IMR-90 (cell line): ENCODE data around the gene CTNNA2. TPM values are rescaled to one million over a fixed set of nuclear protein-coding genes. Genes with fewer than 3 reads are reported as not detected.

ENCODE experiments used
- ATAC-seq: fragments of 200-7000 bp; cut with Tn5 transposase; 2 replicates; pipeline ENCODE4 v1.9.1; 2020; ENCODE audit warnings: low read depth, mild to moderate bottlenecking, moderate library complexity
- BruUV-seq: library from RNA; stranded (reverse); fragments of 400-500 nt; replicated peaks from 2 replicates; lab custom pipeline; 2021; lab: Mats Ljungman, UMichigan
- CTCF ChIA-PET: fragments of 300-600 bp; formaldehyde crosslinking; extraction: SDS; loops from one replicate; lab custom pipeline; 2021; ENCODE audit warnings: antibody characterized with exemption; lab: Yijun Ruan, JAX
- POLR2A ChIA-PET: fragments of 300-600 bp; sonication (Branson Sonifier 250); formaldehyde crosslinking; loops from one replicate; lab custom pipeline; 2022; ENCODE audit warnings: antibody characterized with exemption; ENCODE audit not compliant: unreplicated experiment; lab: Charles Lee
- DNase-seq: peaks from one replicate; pipeline ENCODE4 v3.0.0; 2013
- H2AFZ ChIP-seq: replicated peaks from 2 replicates; pipeline ENCODE3; 2013; ENCODE audit warnings: low read length, mild to moderate bottlenecking; ENCODE audit not compliant: poor library complexity
- H2AK5ac ChIP-seq: 2 replicates; pipeline ENCODE4 v1.6.1; 2013; ENCODE audit warnings: low read depth, low read length, inconsistent platforms
- H2AK9ac ChIP-seq: replicated peaks from 2 replicates; pipeline ENCODE3; 2013; ENCODE audit warnings: mild to moderate bottlenecking, low read depth, low read length, moderate library complexity; ENCODE audit not compliant: poor library complexity
- H2BK120ac ChIP-seq: 2 replicates; pipeline ENCODE4 v1.6.1; 2013; ENCODE audit warnings: low read depth, low read length, inconsistent platforms
- H2BK15ac ChIP-seq: 3 replicates; pipeline ENCODE4 v1.6.1; 2013; ENCODE audit warnings: low read depth, low read length, inconsistent platforms
- H2BK20ac ChIP-seq: 2 replicates; pipeline ENCODE4 v1.6.1; 2013; ENCODE audit warnings: low read depth, mild to moderate bottlenecking, inconsistent platforms, low read length, moderate library complexity
- H2BK5ac ChIP-seq: 2 replicates; pipeline ENCODE4 v1.6.1; 2013; ENCODE audit warnings: mild to moderate bottlenecking, low read depth, low read length, inconsistent platforms; ENCODE audit not compliant: poor library complexity, severe bottlenecking
- H3K14ac ChIP-seq: replicated peaks from 2 replicates; pipeline ENCODE4 v1.6.1; 2013; ENCODE audit warnings: low read depth, low read length, inconsistent platforms
- H3K18ac ChIP-seq: 2 replicates; pipeline ENCODE4 v1.6.1; 2013; ENCODE audit warnings: low read depth, low read length, control low read depth
- H3K23ac ChIP-seq: 2 replicates; pipeline ENCODE4 v1.6.1; 2013; ENCODE audit warnings: low read depth, low read length, inconsistent platforms
- H3K27ac ChIP-seq: 2 replicates; pipeline ENCODE4 v1.5.1; 2013; ENCODE audit warnings: mild to moderate bottlenecking, control low read depth, low read length; ENCODE audit not compliant: insufficient read depth
- H3K27me3 ChIP-seq: 2 replicates; pipeline ENCODE4 v1.6.1; 2013; ENCODE audit warnings: low read length; ENCODE audit not compliant: control insufficient read depth, insufficient read depth
- H3K36me3 ChIP-seq: 2 replicates; pipeline ENCODE4 v1.6.1; 2013; ENCODE audit warnings: low read length, mixed read lengths; ENCODE audit not compliant: control insufficient read depth, insufficient read depth
- H3K4ac ChIP-seq: 2 replicates; pipeline ENCODE4 v1.6.1; 2013; ENCODE audit warnings: low read depth, low read length, inconsistent platforms
- H3K4me1 ChIP-seq: 2 replicates; pipeline ENCODE4 v1.6.1; 2013; ENCODE audit warnings: low read length, mixed read lengths; ENCODE audit not compliant: control insufficient read depth, insufficient read depth
- H3K4me2 ChIP-seq: 2 replicates; pipeline ENCODE4 v1.6.1; 2013; ENCODE audit warnings: low read depth, mild to moderate bottlenecking, control low read depth, low read length, moderate library complexity
- H3K4me3 ChIP-seq: 2 replicates; pipeline ENCODE4 v1.5.1; 2013; ENCODE audit warnings: low read depth, mild to moderate bottlenecking, control low read depth, low read length, moderate library complexity; ENCODE audit not compliant: insufficient read depth
- H3K56ac ChIP-seq: 2 replicates; pipeline ENCODE4 v1.6.1; 2013; ENCODE audit warnings: low read length, inconsistent platforms; ENCODE audit not compliant: insufficient read depth; ENCODE audit errors: extremely low read depth
- H3K79me1 ChIP-seq, 2 experiments: 2 replicates each; pipeline ENCODE4 v1.6.1; 2013; ENCODE audit warnings: low read length in 2 of 2, inconsistent platforms in 1 of 2, low read depth in 1 of 2
- H3K9ac ChIP-seq: 2 replicates; pipeline ENCODE4 v1.6.1; 2013; ENCODE audit warnings: low read depth, low read length, control low read depth
- H3K9me1 ChIP-seq: 2 replicates; pipeline ENCODE4 v1.6.1; 2013; ENCODE audit warnings: low read length, inconsistent platforms; ENCODE audit not compliant: insufficient read depth
- H3K9me3 ChIP-seq: 2 replicates; pipeline ENCODE4 v1.6.1; 2013; ENCODE audit warnings: low read length; ENCODE audit not compliant: control insufficient read depth, insufficient read depth
- H4K20me1 ChIP-seq: 2 replicates; pipeline ENCODE4 v1.6.1; 2013; ENCODE audit warnings: low read length, inconsistent platforms; ENCODE audit not compliant: insufficient read depth
- H4K5ac ChIP-seq: 2 replicates; pipeline ENCODE4 v1.6.1; 2013; ENCODE audit warnings: mild to moderate bottlenecking, low read depth, low read length, control low read depth
- H4K8ac ChIP-seq, 2 experiments: 2 replicates each; pipeline ENCODE4 v1.6.1; 2013; ENCODE audit warnings: low read depth in 2 of 2, low read length in 2 of 2, control low read depth in 1 of 2, inconsistent platforms in 1 of 2
- H4K91ac ChIP-seq: 2 replicates; pipeline ENCODE4 v1.6.1; 2013; ENCODE audit warnings: low read depth, low read length, inconsistent platforms; ENCODE audit not compliant: insufficient read depth
- FOS ChIP-seq: fragments of 150-350 bp; IDR thresholded peaks from 2 replicates; pipeline ENCODE4 v1.6.1; 2016; ENCODE audit warnings: low read depth, low read length
- NFE2L2 ChIP-seq: fragments of 150-350 bp; IDR thresholded peaks from 2 replicates; pipeline ENCODE4 v1.6.1; 2016; ENCODE audit warnings: low read depth, mild to moderate bottlenecking, low read length
- WGBS, 2 experiments: methylation state at CpG; one replicate each; pipeline versions ENCODE4 v1.1.5 to v1.1.7; 2013; ENCODE audit warnings: missing lambda C conversion rate in 2 of 2; ENCODE audit not compliant: insufficient read length in 1 of 2; ENCODE audit errors: extremely low coverage in 2 of 2; 5-methylcytosine and 5-hydroxymethylcytosine counted together
- dilution Hi-C: fragments of 300-500 bp; cut with HindIII; formaldehyde crosslinking; loops from one replicate; pipeline ENCODE4 v1.14.3; 2018; ENCODE audit warnings: low sequenced_read_pairs; ENCODE audit not compliant: unreplicated experiment
- in situ Hi-C: fragments of 300-500 bp; cut with MboI; formaldehyde crosslinking; loops from 3 replicates; pipeline ENCODE4 v1.14.3; 2019; ENCODE audit warnings: low sequenced_read_pairs, inconsistent platforms, mixed read lengths
- intact Hi-C: fragments of 100-400 bp; cut with micrococcal nuclease; formaldehyde crosslinking; loops from 2 replicates; pipeline ENCODE4 v1.10.0; 2022
- polyA plus RNA-seq, 3 experiments: library from polyadenylated mRNA; depleted of rRNA; stranded (reverse); fragments of >200 nt; gene quantifications; 2 replicates each; pipeline ENCODE4 v1.2.3, GENCODE V29; 2012; ENCODE audit warnings: low replicate concordance in 1 of 3
- total RNA-seq: library from RNA; depleted of rRNA; stranded (reverse); fragments of >200 nt; gene quantifications from 2 replicates; pipeline ENCODE4 v1.2.3, GENCODE V29; 2012

CTNNA2 gene
- total and polyA plus RNA-seq, 2 of the 4 experiments (the other 2 are of a cell fraction): not detected

- ChIA-PET CTCF (interaction anchor here (1.1 to 1.4 kb wide), 2 partner anchors 13 to 49 kb away, joined by 3 read pairs; no protein-coding TSS in a partner anchor), POLR2A (no interaction called here)
- DNase-seq: peak; percentile 69
- no CpG with 5 or more reads among the region's 2 CpGs for WGBS, 2 experiments
- H3K23ac ChIP-seq: peak overlapping the region; percentile 83; the same call in 1 of the 2 replicates
- H2AFZ ChIP-seq: no peak overlapping the region
- H2BK120ac ChIP-seq: peak overlapping the region; percentile 62; the same call in 1 of the 2 replicates
- peak; percentile 80 for ATAC-seq
- peak overlapping the region; percentile 85 for H2BK5ac ChIP-seq
- peak overlapping the region; percentile 94; the same call in 1 of the 2 replicates for H3K18ac ChIP-seq
- H3K9me3 ChIP-seq: no peaks in the 10 kb centered on the region
- intact Hi-C loops: loop anchor here (1.0 kb wide), 1 partner anchor 41 kb away; no protein-coding TSS in a partner anchor
- no peak overlapping the region for H3K56ac ChIP-seq
- BruUV-seq: no TSS peak
- H3K4ac ChIP-seq: peak overlapping the region; percentile 74; the same call in 1 of the 2 replicates
- no peak overlapping the region for H3K27ac ChIP-seq
- H3K14ac ChIP-seq: 0 out of 2 replicates have a peak overlapping the region, but pooled peaks have one; percentile 52
- peak overlapping the region; percentile 85; the same call in 1 of the 2 replicates for H4K5ac ChIP-seq
- TF ChIP-seq FOS (peak; percentile 43), NFE2L2 (no peak)
- H4K91ac ChIP-seq: peak overlapping the region; percentile 35; the same call in 1 of the 2 replicates
- no peaks in the 10 kb centered on the region for H3K27me3 ChIP-seq
- H4K20me1 ChIP-seq: no peaks in the 10 kb centered on the region
- in situ Hi-C loops: no loop called here
- no peaks in the 10 kb centered on the region for H3K79me1 ChIP-seq
- no peaks in the 10 kb centered on the region for H3K36me3 ChIP-seq
- 0 out of 2 replicates have a peak, but pooled peaks cover 3% of the 10 kb centered on the region for H3K9me1 ChIP-seq
- H2AK5ac ChIP-seq: 0 out of 2 replicates have a peak overlapping the region, but pooled peaks have one; percentile 5
- H2BK15ac ChIP-seq: no peak overlapping the region
- no peak overlapping the region for H2AK9ac ChIP-seq
- H3K9ac ChIP-seq: no peak overlapping the region
- H4K8ac ChIP-seq: peak overlapping the region in 1 of 2 experiments; percentile 36; a peak in 2 of 4 replicates
- H3K4me1 ChIP-seq: peaks cover 9% of the 10 kb centered on the region
- H3K4me3 ChIP-seq: no peak overlapping the region
- dilution Hi-C loops: no loop called here
- H2BK20ac ChIP-seq: peak overlapping the region; percentile 86
- peak overlapping the region; percentile 66; the same call in 1 of the 2 replicates for H3K4me2 ChIP-seq
These were observed 529.8 kb downstream of the CTNNA2 start for GRCh38 chr2:80042635-80043034.
